ENCODE data around the gene INO80D.
"Not testable (repeated sequence)": the region's sequence is repeated elsewhere in the genome, so short reads cannot be mapped to it uniquely, and the experiment has no call there.

INO80D gene

DNA sequence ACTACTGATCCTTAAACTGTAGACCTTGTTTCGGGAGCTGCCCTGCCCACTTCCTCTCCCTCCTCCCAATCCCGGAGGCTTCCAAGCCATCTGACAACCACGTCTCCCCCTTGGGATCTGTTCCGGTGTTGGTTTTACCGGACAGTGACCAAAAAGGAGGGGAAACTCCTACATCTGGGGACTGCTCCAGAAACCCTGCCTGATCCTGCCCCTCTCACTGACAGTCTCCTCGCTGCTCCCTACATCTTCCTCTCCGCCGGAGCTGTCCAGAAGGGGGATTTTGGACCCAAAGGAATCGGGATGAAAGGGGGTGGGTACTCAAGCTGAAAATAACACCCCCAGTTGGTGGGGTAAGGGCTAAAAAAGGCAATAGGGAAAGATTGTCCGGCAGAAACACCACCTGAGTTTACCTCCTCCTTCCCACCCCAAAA lies 1.5 kb downstream of the INO80D start:
- H3K9me3 ChIP-seq = no peaks in the 10 kb centered on the region
- H3K27ac ChIP-seq = peak overlapping the region; percentile 100
- H3K4me1 ChIP-seq = peaks cover 38% of the 10 kb centered on the region
- H3K27me3 ChIP-seq = no peaks in the 10 kb centered on the region
- no peaks in the 10 kb centered on the region for H3K36me3 ChIP-seq
- H3K9ac ChIP-seq = peak overlapping the region; percentile 100
- H3K4me3 ChIP-seq = peak overlapping the region; percentile 80
- TF ChIP-seq Cebpa-rat (IDR thresholded peaks at IDR 0.05) = no peak
- peak overlapping the region; percentile 89 for H3K4me2 ChIP-seq
- peaks cover 38% of the 10 kb centered on the region for H4K20me1 ChIP-seq

DNA sequence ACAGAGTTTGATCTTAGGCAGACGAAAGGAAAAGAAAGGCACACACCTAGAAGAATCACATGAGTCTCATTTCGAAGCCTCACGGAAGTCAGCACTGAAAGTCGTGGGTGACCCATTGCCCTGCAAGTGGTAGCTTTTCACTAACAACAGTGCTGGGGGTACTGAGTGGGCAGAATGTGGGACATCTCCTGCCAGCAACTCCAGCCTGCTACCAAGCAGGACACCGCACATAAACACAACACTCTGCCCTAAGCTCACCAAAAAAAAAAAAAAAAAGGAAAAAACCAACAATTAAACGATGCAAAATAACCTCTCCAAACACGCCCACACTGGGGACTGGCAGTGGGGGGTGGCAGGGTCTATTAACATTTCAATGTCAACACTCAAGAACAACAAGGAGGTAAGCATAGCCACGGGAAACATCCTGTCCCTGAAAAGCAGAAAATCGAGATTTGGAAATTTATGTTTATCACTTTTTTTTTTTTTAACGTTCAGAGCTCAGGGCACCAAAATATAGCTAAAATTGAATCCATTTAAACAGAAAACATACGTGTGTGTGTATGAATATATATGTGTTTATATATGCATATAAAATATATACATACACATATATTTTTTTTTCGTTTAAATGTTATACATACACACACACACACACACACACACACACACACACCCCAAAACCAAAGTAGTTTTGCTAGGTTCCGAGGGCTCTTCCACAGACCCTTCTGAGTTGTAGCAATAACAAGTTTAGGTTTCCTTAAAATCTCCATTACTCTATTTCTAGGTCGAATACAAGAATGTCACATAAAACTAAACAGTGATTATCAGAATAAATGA lies 2.2 kb downstream of the INO80D start:
- H3K4me1 ChIP-seq = peaks cover 34% of the 10 kb centered on the region
- H3K27me3 ChIP-seq = no peaks in the 10 kb centered on the region
- TF ChIP-seq Cebpa-rat (IDR thresholded peaks at IDR 0.05) = no peak
- H3K4me3 ChIP-seq = peak overlapping the region; percentile 80
- H3K9me3 ChIP-seq = no peaks in the 10 kb centered on the region
- H4K20me1 ChIP-seq = peaks cover 44% of the 10 kb centered on the region
- H3K9ac ChIP-seq = peak overlapping the region; percentile 100
- H3K36me3 ChIP-seq = no peaks in the 10 kb centered on the region
- H3K27ac ChIP-seq = peak overlapping the region; percentile 100
- peak overlapping the region; percentile 89 for H3K4me2 ChIP-seq

DNA sequence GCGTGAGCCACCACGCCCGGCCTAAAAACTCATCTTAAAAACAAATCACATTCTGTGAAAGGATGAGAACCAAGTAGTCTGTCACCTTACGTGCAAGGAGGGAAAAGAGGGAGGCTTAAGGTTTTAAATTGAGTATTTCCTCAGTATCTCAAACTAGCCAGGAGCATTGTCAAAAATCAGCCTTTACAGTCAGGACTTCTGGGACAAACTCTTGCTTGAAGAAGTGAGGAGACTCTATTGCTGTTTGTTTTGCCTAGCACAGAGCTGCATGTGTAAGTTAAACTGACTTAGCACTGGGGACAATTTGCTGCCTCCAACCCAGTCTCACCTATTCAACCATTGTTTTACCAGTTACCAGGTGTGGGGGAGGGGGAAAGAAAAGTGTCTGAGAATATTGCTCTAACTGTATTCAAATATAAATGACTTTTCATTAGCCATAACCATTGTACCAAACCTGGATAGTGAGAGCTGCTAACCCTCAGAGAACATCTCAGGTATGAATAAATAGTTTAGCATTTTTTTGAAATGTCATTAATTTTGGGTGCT lies 3.6 kb downstream of the INO80D start:
- Histone ChIP-seq H3K9ac (no peak overlapping the region), H3K27me3 (no peaks in the 10 kb centered on the region), H3K4me1 (peaks cover 23% of the 10 kb centered on the region), H3K4me3 (no peak overlapping the region), H4K20me1 (peaks cover 59% of the 10 kb centered on the region), H3K9me3 (no peaks in the 10 kb centered on the region), H3K36me3 (peaks cover 4% of the 10 kb centered on the region; the same call in 1 of the 2 replicates), H3K27ac (no peak overlapping the region), H3K4me2 (no peak overlapping the region)
- TF ChIP-seq Cebpa-rat (IDR thresholded peaks at IDR 0.05) = no peak

DNA sequence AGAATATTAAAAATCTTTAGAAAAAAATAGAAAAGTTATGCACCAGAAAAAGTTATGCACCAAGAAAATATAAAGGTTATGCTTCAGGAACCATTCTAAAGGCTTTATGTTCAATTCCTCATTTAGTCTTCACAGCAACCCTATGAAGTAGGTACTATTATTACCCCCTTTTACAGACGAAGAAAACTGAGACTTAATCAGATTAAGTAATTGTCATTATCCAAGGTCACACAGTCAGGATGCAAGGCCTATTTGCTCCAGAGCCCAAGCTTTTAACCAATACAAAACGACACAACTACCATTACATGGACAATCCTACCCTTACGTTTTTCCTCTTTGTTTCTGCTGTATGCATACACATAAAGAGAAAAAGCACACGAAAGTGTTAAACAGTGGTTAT lies 5.0 kb downstream of the INO80D start:
- H3K27me3 ChIP-seq = no peaks in the 10 kb centered on the region
- H3K4me3 ChIP-seq = no peak overlapping the region
- H3K4me1 ChIP-seq = peaks cover 23% of the 10 kb centered on the region
- H3K9ac ChIP-seq = no peak overlapping the region
- no peak for TF ChIP-seq Cebpa-rat (IDR thresholded peaks at IDR 0.05)
- no peak overlapping the region for H3K4me2 ChIP-seq
- no peaks in the 10 kb centered on the region for H3K9me3 ChIP-seq
- peaks cover 73% of the 10 kb centered on the region for H4K20me1 ChIP-seq
- no peak overlapping the region for H3K27ac ChIP-seq
- H3K36me3 ChIP-seq = peaks cover 4% of the 10 kb centered on the region; the same call in 1 of the 2 replicates

DNA sequence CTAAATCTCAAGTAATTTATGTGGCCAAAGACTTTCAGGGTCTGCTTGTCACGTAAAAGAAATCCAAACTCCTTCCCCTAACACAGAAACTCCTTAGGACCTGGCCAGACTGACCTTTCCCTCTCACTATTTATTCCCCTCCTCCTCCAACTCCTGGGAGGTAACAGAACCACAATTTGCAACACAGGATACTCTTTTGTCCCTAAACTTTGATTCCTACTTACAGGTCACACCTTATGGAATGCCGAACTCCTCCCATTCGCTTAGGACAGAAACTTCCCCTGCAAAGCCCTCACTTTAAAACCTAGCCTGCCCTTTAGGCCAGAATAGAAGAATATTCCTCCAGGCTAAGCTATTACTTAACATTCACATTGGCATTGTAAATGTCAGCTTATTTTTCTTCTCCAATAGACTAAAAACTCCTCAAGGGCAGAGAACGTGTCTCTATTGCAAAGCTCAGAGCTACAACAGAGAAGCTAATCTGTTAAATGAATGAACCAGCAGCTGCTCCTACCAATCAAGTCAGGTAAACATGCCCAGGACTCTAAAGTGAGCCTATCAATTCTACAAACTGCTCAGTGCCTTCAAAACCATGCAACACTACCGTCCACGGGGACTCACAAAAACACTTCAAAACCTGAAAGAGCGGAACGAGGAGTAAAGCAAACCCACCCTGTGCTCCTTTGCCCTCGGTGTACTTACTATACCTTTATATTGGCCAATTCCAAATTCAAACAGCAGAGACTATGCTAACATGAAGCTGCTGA lies 6.1 kb downstream of the INO80D start:
- Histone ChIP-seq H3K9ac (no peak overlapping the region), H3K4me3 (no peak overlapping the region), H3K9me3 (no peaks in the 10 kb centered on the region), H3K36me3 (peaks cover 4% of the 10 kb centered on the region; the same call in 1 of the 2 replicates), H3K4me1 (peaks cover 23% of the 10 kb centered on the region), H3K27ac (no peak overlapping the region), H3K4me2 (no peak overlapping the region), H3K27me3 (no peaks in the 10 kb centered on the region), H4K20me1 (peaks cover 77% of the 10 kb centered on the region)
- TF ChIP-seq Cebpa-rat (IDR thresholded peaks at IDR 0.05) = no peak

DNA sequence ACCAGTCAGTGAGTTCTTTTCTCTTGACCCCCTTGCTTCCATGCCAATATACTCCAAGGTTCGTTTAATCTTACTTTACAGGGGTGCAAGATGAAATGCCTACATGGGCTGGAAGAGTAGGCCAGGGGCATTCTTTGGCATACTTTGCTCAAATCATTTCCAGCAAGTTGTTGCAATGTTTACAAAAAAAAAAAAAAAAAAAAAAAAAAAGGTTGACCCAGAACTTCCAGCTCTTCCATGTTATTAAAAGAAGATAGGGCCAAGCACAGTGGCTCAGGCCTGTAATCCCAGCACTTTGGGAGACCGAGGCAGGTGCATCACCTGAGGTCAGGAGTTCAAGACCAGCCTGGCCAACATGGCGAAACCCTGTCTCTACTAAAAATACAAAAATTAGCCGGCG lies 8.1 kb downstream of the INO80D start:
- not testable (repeated sequence) for H3K4me1 ChIP-seq, H3K9me3 ChIP-seq, H3K27ac ChIP-seq, H3K4me2 ChIP-seq, H3K27me3 ChIP-seq, H3K4me3 ChIP-seq, H3K9ac ChIP-seq
- Histone ChIP-seq H3K36me3 (peaks cover 19% of the 10 kb centered on the region), H4K20me1 (peaks cover 90% of the 10 kb centered on the region)

DNA sequence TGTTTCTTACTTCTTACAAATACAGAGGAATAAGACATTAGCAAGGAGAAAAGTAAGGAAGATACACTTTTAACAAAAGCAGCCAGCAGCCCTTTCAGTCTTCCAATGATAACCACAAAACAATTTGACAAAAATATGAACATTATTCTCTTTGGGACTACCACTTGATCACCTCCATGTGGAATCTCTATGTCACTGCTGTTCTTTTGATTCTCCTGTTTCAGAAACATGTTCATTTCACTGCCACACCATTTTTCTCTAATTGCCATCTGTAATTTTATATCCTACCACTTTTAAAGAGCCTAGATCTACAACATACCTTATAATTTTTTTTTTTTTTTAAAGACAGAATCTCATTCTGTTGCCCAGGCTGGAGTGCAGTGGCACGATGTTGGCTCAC lies 10.9 kb downstream of the INO80D start:
- H3K36me3 ChIP-seq = peaks cover 29% of the 10 kb centered on the region
- no peak overlapping the region for H3K27ac ChIP-seq
- no peak overlapping the region for H3K4me2 ChIP-seq
- H3K9ac ChIP-seq = no peak overlapping the region
- no peak for TF ChIP-seq Cebpa-rat (IDR thresholded peaks at IDR 0.05)
- no peak overlapping the region for H3K4me3 ChIP-seq
- H4K20me1 ChIP-seq = peaks cover 91% of the 10 kb centered on the region
- no peaks in the 10 kb centered on the region for H3K4me1 ChIP-seq
- no peaks in the 10 kb centered on the region for H3K27me3 ChIP-seq
- H3K9me3 ChIP-seq = no peaks in the 10 kb centered on the region

DNA sequence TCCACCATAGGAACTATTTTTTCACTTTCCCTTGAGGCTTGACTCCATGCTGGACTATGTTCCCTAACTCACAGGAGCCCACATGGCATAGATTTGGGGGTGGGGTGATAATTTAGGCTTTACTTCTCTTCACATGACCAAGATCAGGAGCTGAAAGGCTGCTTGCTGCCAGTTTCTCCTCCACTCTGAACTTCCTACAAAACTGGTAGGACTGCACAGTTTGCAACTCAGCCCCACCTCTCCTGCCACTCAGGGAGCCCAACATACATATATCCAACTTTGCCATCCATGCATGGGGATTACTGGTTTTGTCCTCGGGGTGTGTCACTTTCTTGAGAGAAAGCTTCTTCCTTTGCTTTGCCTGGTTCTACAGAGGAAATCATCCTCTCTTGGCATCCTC lies 14.2 kb downstream of the INO80D start:
- Histone ChIP-seq H3K4me2 (no peak overlapping the region), H3K9ac (no peak overlapping the region), H3K9me3 (0 out of 2 replicates have a peak, but pooled peaks cover 4% of the 10 kb centered on the region), H3K4me1 (no peaks in the 10 kb centered on the region), H4K20me1 (peaks cover 90% of the 10 kb centered on the region), H3K27me3 (no peaks in the 10 kb centered on the region), H3K36me3 (peaks cover 28% of the 10 kb centered on the region), H3K27ac (no peak overlapping the region), H3K4me3 (no peak overlapping the region)
- TF ChIP-seq Cebpa-rat (IDR thresholded peaks at IDR 0.05) = no peak

DNA sequence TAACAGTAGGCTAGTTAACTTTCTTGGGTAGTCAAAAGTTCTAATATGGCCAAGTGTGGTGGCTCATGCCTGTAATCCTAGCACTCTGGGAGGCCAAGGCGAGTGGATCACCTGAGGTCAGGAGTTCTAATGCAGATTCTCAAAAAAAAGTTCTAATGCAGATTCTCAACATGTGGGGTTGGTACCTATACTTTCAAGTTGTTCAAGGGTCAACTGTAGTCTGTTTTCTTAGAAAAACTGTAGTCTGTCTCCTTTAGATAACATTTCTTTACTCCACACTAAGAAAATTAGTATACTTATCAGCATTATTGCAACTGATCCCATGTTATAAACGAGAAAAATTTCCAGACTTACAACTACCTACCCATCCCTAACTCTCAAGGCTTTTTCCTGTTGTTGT lies 16.6 kb downstream of the INO80D start:
- no peaks in the 10 kb centered on the region for H3K27me3 ChIP-seq
- H3K36me3 ChIP-seq = peaks cover 31% of the 10 kb centered on the region
- TF ChIP-seq Cebpa-rat (IDR thresholded peaks at IDR 0.05) = no peak
- H3K27ac ChIP-seq = no peak overlapping the region
- H3K4me1 ChIP-seq = no peaks in the 10 kb centered on the region
- H3K9me3 ChIP-seq = 0 out of 2 replicates have a peak, but pooled peaks cover 4% of the 10 kb centered on the region
- peaks cover 94% of the 10 kb centered on the region for H4K20me1 ChIP-seq
- H3K9ac ChIP-seq = no peak overlapping the region
- no peak overlapping the region for H3K4me2 ChIP-seq
- H3K4me3 ChIP-seq = no peak overlapping the region

DNA sequence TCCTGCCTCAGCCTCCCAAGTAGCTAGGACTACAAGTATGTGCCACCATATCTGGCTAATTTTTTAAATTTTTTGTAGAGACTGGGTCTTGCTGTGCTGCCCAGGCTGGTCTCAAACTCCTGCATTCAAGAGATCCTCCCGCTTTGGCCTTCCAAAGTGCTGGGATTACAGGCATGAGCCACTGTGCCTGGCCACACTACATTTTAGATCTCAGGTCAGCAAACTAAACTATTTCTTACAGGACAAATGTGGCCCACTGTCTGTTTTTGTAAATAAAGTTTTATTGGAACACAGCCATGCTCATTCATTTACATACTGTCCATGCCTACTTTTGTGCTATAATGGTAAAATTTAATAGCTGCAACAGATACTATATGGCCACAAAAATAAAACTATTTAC lies 17.8 kb downstream of the INO80D start:
- Histone ChIP-seq H3K9me3 (0 out of 2 replicates have a peak, but pooled peaks cover 4% of the 10 kb centered on the region), H4K20me1 (peaks cover 94% of the 10 kb centered on the region), H3K9ac (no peak overlapping the region), H3K4me2 (no peak overlapping the region), H3K4me3 (no peak overlapping the region), H3K36me3 (peaks cover 28% of the 10 kb centered on the region), H3K27ac (no peak overlapping the region), H3K27me3 (no peaks in the 10 kb centered on the region), H3K4me1 (no peaks in the 10 kb centered on the region)
- TF ChIP-seq Cebpa-rat (IDR thresholded peaks at IDR 0.05) = no peak
